Gastroesophageal sphincter (tissue), 3 donors: ENCODE results near the gene STMN1.

Source experiments
- POLR2A ChIP-seq, 2 donors: fragments of 450-650 bp; IDR thresholded peaks; one replicate each; pipeline ENCODE4 v1.6.1; 2017; ENCODE audit warnings: antibody characterized with exemption in 2 of 2, mild to moderate bottlenecking in 2 of 2, moderate library complexity in 1 of 2
- TF ChIP-seq, protein P1 (sequence below), 4 experiments: fragments of 200-600 bp in 2 of 4; fragments of 450-650 bp in 2 of 4; sonication (generic) in 1 of 4; IDR thresholded peaks; one replicate each; pipeline ENCODE4 v1.5.1; 2017 to 2019; ENCODE audit warnings: antibody characterized with exemption in 4 of 4, mild to moderate bottlenecking in 2 of 4, moderate library complexity in 2 of 4

DNA sequence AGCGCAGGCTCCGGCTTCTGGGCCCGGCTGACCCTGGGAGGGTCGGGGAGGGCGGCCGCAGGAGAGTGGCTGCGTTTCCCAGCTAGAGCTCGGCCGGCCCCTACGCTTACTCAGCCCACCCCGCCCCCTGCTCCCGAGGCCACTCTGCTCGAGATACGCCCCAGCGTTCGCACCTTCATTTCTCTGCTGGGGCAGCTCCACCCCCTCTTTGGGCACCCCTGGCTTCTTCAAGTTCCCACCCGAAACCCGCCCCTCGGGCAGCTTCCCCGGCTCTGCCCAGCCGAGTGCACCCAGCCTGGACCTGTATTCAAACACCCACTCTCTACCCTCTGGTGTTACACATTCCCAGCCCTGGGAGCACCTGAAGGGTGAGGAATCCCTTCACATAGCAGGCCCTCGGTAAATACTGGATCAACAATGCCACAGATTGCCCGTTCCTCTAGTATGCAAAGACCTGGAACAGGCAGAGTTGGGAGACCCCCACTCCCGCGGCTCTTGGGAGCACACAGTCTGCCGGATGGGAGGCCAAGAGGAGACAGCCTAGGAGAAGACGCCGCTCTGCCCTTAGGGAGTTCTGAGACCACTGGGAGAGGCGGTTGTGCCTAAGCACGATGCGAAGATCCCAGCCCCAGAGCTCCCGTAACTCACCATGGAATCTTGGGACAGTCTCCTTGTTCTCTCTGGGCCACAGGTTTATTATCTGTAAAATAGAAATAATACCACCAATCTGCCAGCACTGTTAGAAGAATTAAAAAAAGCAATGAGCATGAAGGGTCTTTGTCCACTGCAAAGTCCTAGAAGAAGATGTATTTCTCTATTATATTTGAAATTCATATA is 30.1 kb downstream of the STMN1 start:
- TF ChIP-seq, protein P1, sequence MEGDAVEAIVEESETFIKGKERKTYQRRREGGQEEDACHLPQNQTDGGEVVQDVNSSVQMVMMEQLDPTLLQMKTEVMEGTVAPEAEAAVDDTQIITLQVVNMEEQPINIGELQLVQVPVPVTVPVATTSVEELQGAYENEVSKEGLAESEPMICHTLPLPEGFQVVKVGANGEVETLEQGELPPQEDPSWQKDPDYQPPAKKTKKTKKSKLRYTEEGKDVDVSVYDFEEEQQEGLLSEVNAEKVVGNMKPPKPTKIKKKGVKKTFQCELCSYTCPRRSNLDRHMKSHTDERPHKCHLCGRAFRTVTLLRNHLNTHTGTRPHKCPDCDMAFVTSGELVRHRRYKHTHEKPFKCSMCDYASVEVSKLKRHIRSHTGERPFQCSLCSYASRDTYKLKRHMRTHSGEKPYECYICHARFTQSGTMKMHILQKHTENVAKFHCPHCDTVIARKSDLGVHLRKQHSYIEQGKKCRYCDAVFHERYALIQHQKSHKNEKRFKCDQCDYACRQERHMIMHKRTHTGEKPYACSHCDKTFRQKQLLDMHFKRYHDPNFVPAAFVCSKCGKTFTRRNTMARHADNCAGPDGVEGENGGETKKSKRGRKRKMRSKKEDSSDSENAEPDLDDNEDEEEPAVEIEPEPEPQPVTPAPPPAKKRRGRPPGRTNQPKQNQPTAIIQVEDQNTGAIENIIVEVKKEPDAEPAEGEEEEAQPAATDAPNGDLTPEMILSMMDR (IDR thresholded peaks at IDR 0.05) = no peak
- TF ChIP-seq POLR2A (IDR thresholded peaks at IDR 0.05) = no peak
